Midbrain (tissue), 1 donor: Measurements from ENCODE around the gene CEP89.
"Not testable (repeated sequence)": the region's sequence is repeated elsewhere in the genome, so short reads cannot be mapped to it uniquely, and the experiment has no call there.

Experiments used
- DNase-seq: peaks from one replicate; lab custom pipeline; 2025; lab: John Stamatoyannopoulos, UW

The CEP89 gene

DNA sequence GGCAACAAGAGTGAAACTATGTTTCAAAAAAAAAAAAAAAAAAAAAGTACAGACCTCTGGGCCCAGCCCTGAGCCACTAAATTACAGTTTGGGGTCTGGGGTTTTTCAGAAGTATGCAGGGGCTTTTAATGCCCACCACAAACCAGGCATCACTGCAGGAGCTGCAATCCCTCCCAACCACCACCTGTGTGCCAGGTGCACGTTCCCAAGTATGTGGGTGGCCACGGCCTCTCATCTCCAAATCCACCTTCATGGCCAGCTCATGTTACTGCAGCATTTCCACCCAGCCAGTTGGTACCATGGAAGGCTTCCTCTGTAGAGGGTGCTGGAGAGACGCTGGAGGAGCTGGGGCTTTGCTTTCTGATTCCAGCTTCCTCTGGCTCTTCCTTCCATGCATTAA lies 26.5 kb downstream of the CEP89 start:
- no peak for DNase-seq

GRCh38 chr19:32941273-32941672 lies 30.5 kb downstream of the CEP89 start:
- not testable (repeated sequence) for DNase-seq

GRCh38 chr19:32936065-32936464 lies 35.7 kb downstream of the CEP89 start:
- no peak for DNase-seq

GRCh38 chr19:32935629-32936028 lies 36.1 kb downstream of the CEP89 start:
- DNase-seq, result no peak

DNA sequence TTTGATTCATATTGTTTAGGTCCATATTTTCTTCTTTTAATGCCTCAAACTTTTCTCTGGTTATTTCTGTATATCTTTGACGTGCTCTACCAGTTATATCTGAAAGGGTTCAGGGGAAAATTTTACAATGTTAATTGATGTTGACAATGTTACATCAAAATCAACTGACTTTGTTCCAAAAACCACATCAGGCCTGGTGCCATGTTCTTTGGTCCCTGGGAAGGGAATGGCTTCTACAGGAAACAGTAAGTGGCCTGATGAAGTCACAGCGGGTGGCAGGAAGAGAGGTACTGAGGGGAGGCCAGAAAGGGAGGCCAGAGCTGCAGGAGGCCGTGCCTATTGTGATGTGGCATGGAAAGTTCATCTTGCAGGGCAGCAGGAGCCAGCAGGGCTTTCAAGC lies 38.2 kb downstream of the CEP89 start:
- no peak for DNase-seq

- DNase-seq, result no peak
These were observed 41.2 kb downstream of the CEP89 start for GRCh38 chr19:32930567-32930966.

GRCh38 chr19:32928806-32929205 lies 43.0 kb downstream of the CEP89 start:
- DNase-seq, result no peak

DNA sequence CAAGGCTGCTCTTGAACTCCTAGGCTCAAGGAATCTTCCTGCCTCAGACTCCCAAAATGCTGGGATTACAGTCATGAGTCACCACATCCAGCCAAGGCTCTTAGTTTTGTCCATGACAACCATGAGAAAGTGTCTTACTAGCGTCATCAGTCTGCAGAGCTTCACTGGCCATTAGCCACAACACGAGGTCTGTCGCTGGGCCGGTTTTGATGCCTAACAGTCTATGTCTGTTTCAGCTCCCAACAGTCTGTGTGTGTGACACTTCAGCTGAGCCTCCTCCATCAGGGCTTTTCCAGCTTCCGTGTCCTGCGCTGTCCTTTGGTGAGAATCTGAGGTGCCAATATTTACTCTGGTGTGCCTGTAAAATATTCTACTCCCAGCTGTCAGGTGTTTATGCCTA lies 47.6 kb downstream of the CEP89 start:
- no peak for DNase-seq

DNA sequence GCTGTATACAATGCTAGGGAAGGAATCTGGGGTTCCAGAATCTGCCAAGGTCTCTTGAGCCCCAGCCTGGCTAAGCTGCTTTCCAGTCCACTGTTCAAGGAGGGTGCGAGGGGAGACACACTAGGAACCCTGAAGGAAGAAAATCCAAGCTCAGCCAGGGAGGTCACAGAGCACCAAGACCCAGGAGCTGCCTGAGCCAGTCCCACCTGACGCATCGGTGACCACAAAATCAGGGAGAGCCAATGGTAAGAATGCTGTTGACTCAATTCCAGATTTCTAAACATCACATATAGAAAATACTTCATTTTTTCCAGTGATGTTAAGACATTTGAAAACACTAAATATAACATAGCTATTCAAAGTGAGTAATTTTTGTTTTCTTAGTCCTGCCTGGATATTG lies 50.1 kb downstream of the CEP89 start:
- no peak for DNase-seq

DNA sequence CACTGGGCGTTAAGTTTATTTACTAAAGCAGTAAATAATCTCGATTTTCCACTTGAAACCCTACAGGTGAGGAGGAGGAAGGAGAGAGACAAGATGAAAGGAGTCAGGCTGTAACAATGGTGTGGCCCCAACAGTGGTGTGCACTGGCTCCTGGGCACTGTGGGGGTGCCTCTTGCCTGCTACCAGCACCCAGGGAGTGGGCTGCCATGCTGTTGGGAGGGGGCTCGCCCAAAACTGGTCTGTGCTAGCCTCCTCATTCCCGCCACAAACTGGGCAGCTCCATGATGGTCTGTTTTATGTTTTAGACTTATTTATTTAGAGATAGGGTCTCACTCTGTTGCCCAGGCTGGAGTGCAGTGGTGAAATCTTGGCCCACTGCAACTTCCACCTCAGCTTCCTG lies 52.4 kb downstream of the CEP89 start:
- DNase-seq, result no peak

- DNase-seq, result no peak
These were observed 54.2 kb downstream of the CEP89 start for GRCh38 chr19:32917616-32917996.

DNA sequence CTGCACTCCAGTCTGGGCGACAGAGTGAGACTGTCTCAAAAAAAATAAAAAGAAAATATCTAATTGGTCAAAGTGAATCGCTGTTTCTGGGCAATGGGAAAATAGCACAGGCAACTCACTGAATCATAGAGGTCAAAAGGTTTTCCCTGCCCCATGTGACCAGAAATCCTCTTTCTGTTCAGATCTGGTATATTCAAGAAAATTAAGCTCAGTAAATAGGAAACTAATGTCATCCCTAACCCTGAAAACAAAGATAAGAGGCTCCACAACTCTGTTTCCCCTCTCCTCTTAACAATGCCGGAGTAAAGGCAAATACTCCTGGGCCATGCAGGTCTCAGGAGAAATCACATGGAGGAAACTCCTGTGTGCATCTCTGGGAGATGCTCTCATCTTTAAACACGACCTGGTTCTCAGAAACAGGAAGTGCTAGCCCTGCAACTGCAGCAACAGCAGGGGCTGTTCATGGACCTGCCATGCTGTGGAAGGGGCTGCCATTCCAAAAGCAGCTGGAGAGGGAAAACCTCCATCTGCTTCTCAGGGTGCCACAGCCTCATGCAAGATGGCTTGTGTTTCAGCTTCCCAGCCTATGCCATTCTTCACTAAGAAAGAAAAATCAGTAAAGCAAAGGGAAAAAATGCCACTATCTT lies 54.7 kb downstream of the CEP89 start:
- DNase-seq, result no peak

GRCh38 chr19:32914879-32915660 lies 56.7 kb downstream of the CEP89 start:
- DNase-seq, result no peak

DNA sequence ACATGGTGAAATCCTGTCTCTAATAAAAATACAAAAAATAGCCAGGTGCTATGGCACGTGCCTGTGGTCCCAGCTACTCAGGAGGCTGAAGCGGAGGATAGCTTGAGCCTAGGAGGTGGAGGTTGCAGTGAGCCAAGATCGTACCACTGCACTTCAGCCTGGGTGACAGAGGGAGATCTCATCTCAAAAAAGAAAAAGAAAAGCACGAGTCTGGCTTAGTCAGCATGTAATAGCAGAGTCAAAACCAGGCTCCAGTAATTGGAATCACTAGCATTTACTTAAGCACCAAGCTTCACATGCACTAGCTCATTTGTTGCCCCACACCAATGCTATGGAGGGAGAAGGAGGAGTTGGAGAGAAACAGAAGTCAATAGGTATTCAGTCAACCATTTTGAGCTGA lies 60.3 kb downstream of the CEP89 start:
- no peak for DNase-seq

DNA sequence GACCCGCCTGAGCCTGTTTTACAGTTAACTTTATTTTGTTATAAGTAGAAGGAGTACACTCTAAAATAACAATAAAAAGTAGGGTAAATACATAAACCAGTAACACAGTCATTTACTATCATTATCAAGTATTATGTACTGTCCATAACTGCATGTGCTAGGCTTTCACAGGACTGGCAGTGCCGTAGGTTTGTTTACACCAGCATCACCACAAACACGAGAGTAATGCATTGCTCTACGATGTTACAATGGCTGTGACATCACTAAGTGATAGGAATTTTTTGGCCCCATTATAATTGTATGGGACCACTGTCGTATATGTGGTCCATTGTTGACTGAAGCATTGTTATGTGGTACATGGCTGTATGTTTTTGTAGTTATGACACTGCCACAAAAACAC lies 60.9 kb downstream of the CEP89 start:
- no peak for DNase-seq

DNA sequence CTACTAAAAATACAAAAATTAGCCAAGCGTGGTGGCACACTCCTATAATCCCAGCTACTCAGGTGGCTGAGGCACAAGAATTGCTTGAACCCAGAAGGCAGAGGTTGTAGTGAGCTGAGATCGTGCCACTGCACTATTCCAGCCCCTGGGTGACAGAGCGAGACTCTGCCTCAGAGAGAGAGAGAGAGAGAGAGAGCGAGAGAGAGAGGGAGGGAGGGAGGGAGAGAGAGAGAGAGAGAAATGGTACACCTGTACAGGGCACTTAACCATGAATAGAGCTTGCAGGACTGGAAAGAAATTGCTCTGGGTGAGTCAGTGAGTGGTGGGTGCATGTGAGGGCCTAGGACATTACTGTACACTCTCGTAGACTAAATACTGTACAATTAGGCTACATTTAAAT lies 61.7 kb downstream of the CEP89 start:
- DNase-seq, result no peak

GRCh38 chr19:32909257-32909656 lies 62.5 kb downstream of the CEP89 start:
- DNase-seq, result no peak

DNA sequence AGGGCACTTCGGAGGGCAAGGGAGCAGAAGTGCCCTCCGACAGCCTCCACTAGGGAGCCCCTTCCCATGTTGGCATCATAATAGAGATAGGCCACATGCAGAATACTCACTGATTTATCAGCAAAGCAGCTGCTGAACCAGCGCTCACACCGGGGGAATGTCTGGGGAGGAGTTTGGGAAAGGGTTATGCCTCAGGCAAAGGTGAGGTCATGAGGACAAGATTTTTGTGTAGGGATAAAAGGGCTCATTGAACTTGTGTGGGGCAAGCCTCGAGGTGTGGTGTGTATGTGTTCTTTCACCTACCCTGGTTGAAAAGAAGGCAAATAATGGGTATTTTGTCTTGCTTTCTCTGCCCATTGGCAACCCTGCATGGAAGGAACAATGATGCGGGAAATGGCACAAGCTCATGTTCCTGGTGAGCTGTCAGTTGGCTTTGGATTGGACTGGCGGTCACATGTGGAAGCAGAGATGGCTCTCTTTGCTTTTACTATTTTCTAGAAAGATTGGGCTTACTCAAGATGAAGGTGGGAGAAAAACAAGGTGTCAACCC lies 63.0 kb downstream of the CEP89 start:
- DNase-seq, result no peak

- DNase-seq, result no peak
These were observed 69.3 kb downstream of the CEP89 start for GRCh38 chr19:32902448-32902847.

DNA sequence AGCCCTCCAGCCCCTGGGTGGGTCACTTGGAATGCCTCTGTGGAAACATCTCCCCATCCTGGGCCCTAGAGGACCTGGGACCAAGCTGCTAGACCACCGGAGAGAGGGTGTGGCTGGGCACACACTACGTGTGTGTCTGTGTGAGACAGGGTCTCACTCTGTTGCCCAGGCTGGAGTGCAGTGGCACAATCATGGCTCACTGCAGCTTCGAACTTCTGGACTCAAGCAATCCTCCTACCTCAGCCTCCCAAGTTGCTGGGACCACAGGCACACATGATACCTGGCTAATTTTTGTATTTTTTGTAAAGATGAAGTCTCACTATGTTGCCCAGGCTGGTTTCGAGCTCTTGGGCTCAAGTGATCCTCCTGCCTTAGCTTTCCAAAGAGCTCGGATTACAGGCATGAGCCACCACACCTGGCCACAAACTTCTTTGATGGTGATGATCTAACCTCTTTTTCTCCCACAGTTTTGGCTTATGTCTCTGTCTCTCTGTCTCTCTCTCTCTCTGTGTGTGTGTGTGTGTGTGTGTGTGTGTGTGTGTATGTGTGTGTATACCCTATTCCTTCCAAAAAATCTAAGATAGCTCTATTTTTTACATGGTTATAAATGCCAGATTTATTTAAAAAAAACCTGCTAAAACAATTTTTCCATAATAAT lies 70.1 kb downstream of the CEP89 start:
- no peak for DNase-seq

GRCh38 chr19:32896516-32897214 lies 75.1 kb downstream of the CEP89 start:
- no peak for DNase-seq

DNA sequence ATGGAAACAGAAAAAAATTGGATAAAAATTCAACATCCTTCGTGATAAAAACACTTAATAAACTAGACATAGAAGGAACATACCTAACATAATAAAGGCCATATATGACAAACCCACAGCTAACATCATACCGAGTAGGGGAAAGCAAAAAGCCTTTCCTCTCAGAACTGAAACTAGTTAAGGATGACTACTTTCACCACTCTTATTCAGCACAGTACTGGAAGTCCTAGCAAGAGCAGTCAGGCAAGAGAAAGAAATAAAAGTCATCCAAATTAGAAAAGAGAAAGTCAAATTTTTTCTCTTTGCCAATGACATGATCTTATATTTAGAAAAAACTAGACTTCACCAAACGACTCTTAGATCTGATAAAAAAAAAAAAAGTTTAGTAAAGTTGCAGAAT lies 76.4 kb downstream of the CEP89 start:
- no peak for DNase-seq
